SK-N-SH (cell line): Measurements from ENCODE around the gene RPA1. TPM values are rescaled to one million over a fixed set of nuclear protein-coding genes. Genes with fewer than 3 reads are reported as not detected.
A peak's percentile ranks its signal among the peaks of the same experiment; 100 is the strongest.
"Not testable (repeated sequence)": the region's sequence is repeated elsewhere in the genome, so short reads cannot be mapped to it uniquely, and the experiment has no call there.

Experiments
- CTCF ChIA-PET: fragments of 300-600, 350-600 bp; formaldehyde crosslinking; extraction: SDS; loops from one replicate; lab custom pipeline; 2021; lab: Yijun Ruan, JAX
- POLR2A ChIA-PET: fragments of 350-600 bp; sonication (Branson Sonifier 250); formaldehyde crosslinking; extraction: SDS; loops from one replicate; lab custom pipeline; 2020; ENCODE audit warnings: antibody characterized with exemption, inconsistent platforms; lab: Yijun Ruan, JAX
- DNase-seq: peaks from one replicate; pipeline ENCODE4 v3.0.0; 2012
- H2AFZ ChIP-seq: fragments of 200-600 bp; sonication (generic); 2 replicates; pipeline ENCODE4 v1.8.1; 2016; ENCODE audit warnings: antibody characterized with exemption, mild to moderate bottlenecking, low read depth
- H3F3A ChIP-seq: fragments of 200-600 bp; sonication (generic); replicated peaks from 2 replicates; pipeline ENCODE3; 2016; ENCODE audit warnings: antibody characterized with exemption, mild to moderate bottlenecking; ENCODE audit not compliant: insufficient read depth
- H3K27ac ChIP-seq, 2 experiments: fragments of 200-500 bp in 1 of 2; fragments of 200-600 bp in 1 of 2; sonication (Bioruptor generic) in 1 of 2; sonication (generic), shearing (Covaris generic) in 1 of 2; 2 replicates each; pipeline versions ENCODE4 v1.5.1 to v1.6.1; 2014 to 2016; ENCODE audit warnings: low read depth in 2 of 2, inconsistent platforms in 1 of 2, low read length in 1 of 2, mild to moderate bottlenecking in 1 of 2, mixed read lengths in 1 of 2
- H3K27me3 ChIP-seq: fragments of 200-600 bp; sonication (generic), shearing (Covaris generic); 2 replicates; pipeline ENCODE4 v1.6.1; 2016; ENCODE audit warnings: mixed run types; ENCODE audit not compliant: insufficient read depth
- H3K36me3 ChIP-seq, 2 experiments: fragments of 200-500 bp in 1 of 2; fragments of 200-600 bp in 1 of 2; sonication (Bioruptor generic) in 1 of 2; sonication (generic) in 1 of 2; replicated peaks in 1 of 2; 2 replicates each; pipeline versions ENCODE3 to v1.5.1; 2014 to 2016; ENCODE audit warnings: low read length in 1 of 2, mild to moderate bottlenecking in 1 of 2; ENCODE audit not compliant: insufficient read depth in 2 of 2, control insufficient read depth in 1 of 2
- H3K4me1 ChIP-seq, 2 experiments: fragments of 200-500 bp in 1 of 2; fragments of 200-600 bp in 1 of 2; sonication (Bioruptor generic) in 1 of 2; sonication (generic), shearing (Covaris generic) in 1 of 2; 2 replicates each; pipeline versions ENCODE4 v1.5.1 to v1.6.1; 2014 to 2016; ENCODE audit warnings: low read depth in 1 of 2, low read length in 1 of 2, mixed run types in 1 of 2; ENCODE audit not compliant: insufficient read depth in 2 of 2, control insufficient read depth in 1 of 2
- H3K4me2 ChIP-seq: fragments of 200-600 bp; sonication (generic), shearing (Covaris generic); 2 replicates; pipeline ENCODE4 v1.6.1; 2017; ENCODE audit warnings: mixed run types
- H3K4me3 ChIP-seq, 2 experiments: fragments of 200-500 bp in 1 of 2; fragments of 200-600 bp in 1 of 2; sonication (Bioruptor generic) in 1 of 2; sonication (generic), shearing (Covaris generic) in 1 of 2; 2 replicates each; pipeline versions ENCODE4 v1.5.1 to v1.8.1; 2014 to 2016; ENCODE audit warnings: low read depth in 2 of 2, inconsistent platforms in 1 of 2, low read length in 1 of 2, mild to moderate bottlenecking in 1 of 2, mixed read lengths in 1 of 2, moderate library complexity in 1 of 2
- H3K79me2 ChIP-seq: fragments of 200-600 bp; sonication (generic); 2 replicates; pipeline ENCODE4 v1.8.1; 2017; ENCODE audit warnings: mild to moderate bottlenecking; ENCODE audit not compliant: insufficient read depth
- H3K9ac ChIP-seq: fragments of 200-600 bp; sonication (generic); 2 replicates; pipeline ENCODE4 v1.6.1; 2017; ENCODE audit warnings: mixed run types
- H3K9me2 ChIP-seq: fragments of 200-600 bp; sonication (generic); 2 replicates; pipeline ENCODE4 v1.6.1; 2017; ENCODE audit warnings: mixed run types
- H3K9me3 ChIP-seq: fragments of 200-600 bp; sonication (generic); 2 replicates; pipeline ENCODE4 v1.6.1; 2017; ENCODE audit warnings: mixed run types, mild to moderate bottlenecking, moderate library complexity
- H4K20me1 ChIP-seq: fragments of 200-600 bp; sonication (generic); 2 replicates; pipeline ENCODE4 v1.6.1; 2017; ENCODE audit warnings: mild to moderate bottlenecking, mixed run types; ENCODE audit not compliant: insufficient read depth
- EP300 ChIP-seq, 2 experiments: IDR thresholded peaks; 2 replicates each; pipeline versions ENCODE4 v1.4.0 to v1.6.1; 2012; ENCODE audit warnings: borderline replicate concordance in 1 of 2, low read depth in 1 of 2, low read length in 1 of 2
- FOXM1 ChIP-seq: IDR thresholded peaks from 2 replicates; pipeline ENCODE4 v1.4.0; 2012; ENCODE audit warnings: low read depth, mild to moderate bottlenecking
- GATA2 ChIP-seq: sonication (generic); formaldehyde crosslinking; IDR thresholded peaks from 2 replicates; pipeline ENCODE4 v1.5.0; 2020; ENCODE audit warnings: mild to moderate bottlenecking, missing genetic modification reagents
- JUND ChIP-seq: IDR thresholded peaks from 2 replicates; pipeline ENCODE4 v1.4.0; 2012
- MEF2A ChIP-seq: IDR thresholded peaks from 2 replicates; pipeline ENCODE4 v1.4.0; 2012; ENCODE audit warnings: low read depth, borderline replicate concordance
- REST ChIP-seq: IDR thresholded peaks from 2 replicates; pipeline ENCODE4 v1.6.1; 2012; ENCODE audit warnings: mild to moderate bottlenecking, low read depth, low read length, moderate library complexity
- RFX5 ChIP-seq: IDR thresholded peaks from 2 replicates; pipeline ENCODE4 v1.6.1; 2012; ENCODE audit warnings: mild to moderate bottlenecking, improper control_type of control experiment, low read length
- SIN3A ChIP-seq: IDR thresholded peaks from 2 replicates; pipeline ENCODE4 v1.6.1; 2012; ENCODE audit warnings: low read depth, mild to moderate bottlenecking, low read length, moderate library complexity, borderline replicate concordance
- TCF12 ChIP-seq: IDR thresholded peaks from 2 replicates; pipeline ENCODE4 v1.4.0; 2012
- YY1 ChIP-seq: IDR thresholded peaks from 2 replicates; pipeline ENCODE4 v1.4.0; 2012; ENCODE audit warnings: low read depth, mild to moderate bottlenecking
- WGBS: methylation state at CpG from one replicate; pipeline ENCODE4 v1.1.6; 2017; ENCODE audit warnings: low lambda C conversion rate; 5-methylcytosine and 5-hydroxymethylcytosine counted together
- polyA plus RNA-seq, 3 experiments: library from polyadenylated mRNA; depleted of rRNA; stranded (reverse); fragments of >200 nt; gene quantifications; 2 replicates each; pipeline ENCODE4 v1.2.3, GENCODE V29; 2012

The RPA1 gene
- polyA plus RNA-seq, 1 of the 3 experiments (the other 2 are of a cell fraction), result 47.2 TPM

GRCh38 chr17:1797323-1797722 lies 32.5 kb upstream of the RPA1 start:
- CTCF ChIA-PET, result interaction anchor here (0.9 to 1.2 kb wide), 3 partner anchors 13 to 229 kb away, joined by 3 to 5 read pairs (median 4); no protein-coding TSS in a partner anchor
- H3K79me2 ChIP-seq, result peaks cover 19% of the 10 kb centered on the region; the same call in 1 of the 2 replicates
- POLR2A ChIA-PET, result no interaction called here
- H3K9me3 ChIP-seq, result no peaks in the 10 kb centered on the region
- WGBS, result 78% methylated on average over 3 of the region's 3 CpGs
- no peak for DNase-seq
- peaks cover 8 to 12% of the 10 kb centered on the region in 2 experiments for H3K36me3 ChIP-seq
- no peak overlapping the region for H3K9ac ChIP-seq
- H3K27ac ChIP-seq, result 0 out of 4 replicates have a peak overlapping the region, but pooled peaks of 1 of the 2 experiments have one; percentile 2
- H3K9me2 ChIP-seq, result no peaks in the 10 kb centered on the region
- no peak overlapping the region for H2AFZ ChIP-seq
- H3K4me3 ChIP-seq, result no peak overlapping the region
- H3K4me1 ChIP-seq, result peaks cover 0 to 18% of the 10 kb centered on the region in 2 experiments; a peak in 2 of 4 replicates
- H4K20me1 ChIP-seq, result no peaks in the 10 kb centered on the region
- TF ChIP-seq SIN3A, result no peak
- TF ChIP-seq GATA2, result no peak
- TF ChIP-seq YY1, result no peak
- TF ChIP-seq JUND, result no peak
- no peak for TF ChIP-seq MEF2A
- no peak for TF ChIP-seq EP300 (IDR thresholded peaks at IDR 0.05; ENCODE audit: borderline replicate concordance in 1 of 2, low read depth in 1 of 2, low read length in 1 of 2)
- no peak for TF ChIP-seq RFX5
- no peak for TF ChIP-seq FOXM1
- no peak for TF ChIP-seq TCF12
- no peak for TF ChIP-seq REST
- H3F3A ChIP-seq, result peaks cover 6% of the 10 kb centered on the region
- H3K27me3 ChIP-seq, result no peaks in the 10 kb centered on the region
- H3K4me2 ChIP-seq, result no peak overlapping the region

- H3F3A ChIP-seq, H3K9me3 ChIP-seq, H3K9ac ChIP-seq, H3K4me2 ChIP-seq, H2AFZ ChIP-seq, H3K4me3 ChIP-seq, H3K9me2 ChIP-seq, H3K27me3 ChIP-seq, POLR2A ChIA-PET, DNase-seq, H3K27ac ChIP-seq, H4K20me1 ChIP-seq: not testable (repeated sequence)
- H3K36me3 ChIP-seq, result peaks cover 8 to 12% of the 10 kb centered on the region in 2 experiments
- H3K79me2 ChIP-seq, result peaks cover 14% of the 10 kb centered on the region; the same call in 1 of the 2 replicates
- CTCF ChIA-PET, result interaction anchor here (1.2 kb wide), 1 partner anchor 228 kb away, joined by 4 read pairs; no protein-coding TSS in a partner anchor
- peaks cover 0 to 14% of the 10 kb centered on the region in 2 experiments; a peak in 2 of 4 replicates for H3K4me1 ChIP-seq
- WGBS, result 95% methylated on average over 7 of the region's 8 CpGs
These were observed 32.0 kb upstream of the RPA1 start for GRCh38 chr17:1797846-1798245.
